H9 (cell line): ENCODE results near the gene EGFL8. TPM values are rescaled to one million over a fixed set of nuclear protein-coding genes. Genes with fewer than 3 reads are reported as not detected.

ENCODE experiments used
- DNase-seq: peaks from one replicate; pipeline ENCODE4 v3.0.0-alpha.2; 2017
- H2AFZ ChIP-seq: one replicate; pipeline ENCODE4 v1.6.1; 2013; ENCODE audit warnings: mild to moderate bottlenecking, low read length, control low read depth, moderate library complexity
- H2AK5ac ChIP-seq: 2 replicates; pipeline ENCODE4 v1.6.1; 2013; ENCODE audit warnings: low read length, control low read depth, mixed read lengths; ENCODE audit not compliant: insufficient read length
- H2BK120ac ChIP-seq: one replicate; pipeline ENCODE4 v1.6.1; 2013; ENCODE audit warnings: low read depth, mild to moderate bottlenecking, low read length, control low read depth, inconsistent platforms; ENCODE audit not compliant: poor library complexity, severe bottlenecking
- H2BK12ac ChIP-seq: 2 replicates; pipeline ENCODE4 v1.6.1; 2013; ENCODE audit warnings: low read length, control low read depth, mixed read lengths, low read depth; ENCODE audit not compliant: insufficient read length
- H2BK15ac ChIP-seq: 2 replicates; pipeline ENCODE4 v1.6.1; 2013; ENCODE audit warnings: low read depth, low read length, control low read depth
- H2BK20ac ChIP-seq: one replicate; pipeline ENCODE4 v1.6.1; 2013; ENCODE audit warnings: low read depth, mild to moderate bottlenecking, low read length, control low read depth, inconsistent platforms; ENCODE audit not compliant: poor library complexity, severe bottlenecking
- H2BK5ac ChIP-seq: 2 replicates; pipeline ENCODE4 v1.6.1; 2013; ENCODE audit warnings: low read length, control low read depth, mixed read lengths; ENCODE audit not compliant: insufficient read length
- H3K14ac ChIP-seq: 2 replicates; pipeline ENCODE4 v1.6.1; 2013; ENCODE audit warnings: low read length, control low read depth; ENCODE audit not compliant: insufficient read depth
- H3K18ac ChIP-seq: 2 replicates; pipeline ENCODE4 v1.6.1; 2013; ENCODE audit warnings: low read depth, mild to moderate bottlenecking, mixed read lengths, low read length, control low read depth; ENCODE audit not compliant: insufficient read length
- H3K23ac ChIP-seq: 2 replicates; pipeline ENCODE4 v1.6.1; 2013; ENCODE audit warnings: low read length, control low read depth, mixed read lengths, low read depth; ENCODE audit not compliant: insufficient read length
- H3K23me2 ChIP-seq: 2 replicates; pipeline ENCODE4 v1.6.1; 2013; ENCODE audit warnings: low read depth, mild to moderate bottlenecking, mixed read lengths, low read length, control low read depth; ENCODE audit not compliant: insufficient read length, poor library complexity, severe bottlenecking
- H3K27ac ChIP-seq: 2 replicates; pipeline ENCODE4 v1.5.1; 2013; ENCODE audit warnings: low read length, control low read depth, mixed read lengths, low read depth; ENCODE audit not compliant: insufficient read length
- H3K27me3 ChIP-seq: 2 replicates; pipeline ENCODE4 v1.6.1; 2013; ENCODE audit warnings: low read length, control low read depth, inconsistent platforms; ENCODE audit not compliant: insufficient read depth
- H3K4ac ChIP-seq: 2 replicates; pipeline ENCODE4 v1.6.1; 2013; ENCODE audit warnings: low read depth, mild to moderate bottlenecking, control low read depth, inconsistent platforms, low read length, moderate library complexity
- H3K4me1 ChIP-seq: 2 replicates; pipeline ENCODE4 v1.6.1; 2013; ENCODE audit warnings: low read length, control low read depth, inconsistent platforms; ENCODE audit not compliant: insufficient read depth
- H3K4me2 ChIP-seq: 2 replicates; pipeline ENCODE4 v1.6.1; 2013; ENCODE audit warnings: low read length, control low read depth, mixed read lengths; ENCODE audit not compliant: insufficient read length, insufficient read depth
- H3K56ac ChIP-seq: 2 replicates; pipeline ENCODE4 v1.6.1; 2013; ENCODE audit warnings: low read depth, mild to moderate bottlenecking, mixed read lengths, low read length, control low read depth; ENCODE audit not compliant: insufficient read length
- H3K79me1 ChIP-seq: 2 replicates; pipeline ENCODE4 v1.6.1; 2013; ENCODE audit warnings: low read depth, mild to moderate bottlenecking, moderate library complexity, low read length, control low read depth, inconsistent platforms; ENCODE audit not compliant: insufficient read depth, poor library complexity, severe bottlenecking
- H3K79me2 ChIP-seq: 2 replicates; pipeline ENCODE4 v1.6.1; 2013; ENCODE audit warnings: low read length, control low read depth, inconsistent platforms; ENCODE audit not compliant: insufficient read depth
- H3K9ac ChIP-seq: 2 replicates; pipeline ENCODE4 v1.6.1; 2013; ENCODE audit warnings: low read length, control low read depth, mixed read lengths; ENCODE audit not compliant: insufficient read length; ENCODE audit errors: extremely low read depth
- H3K9me3 ChIP-seq: one replicate; pipeline ENCODE4 v1.6.1; 2013; ENCODE audit warnings: low read depth, low read length, inconsistent platforms; ENCODE audit not compliant: control insufficient read depth
- H3T11ph ChIP-seq: one replicate; pipeline ENCODE4 v1.6.1; 2013; ENCODE audit warnings: mild to moderate bottlenecking, low read length, control low read depth, inconsistent platforms
- H4K20me1 ChIP-seq: one replicate; pipeline ENCODE4 v1.6.1; 2013; ENCODE audit not compliant: control insufficient read depth, insufficient read length, insufficient read depth
- H4K5ac ChIP-seq: 2 replicates; pipeline ENCODE4 v1.6.1; 2013; ENCODE audit warnings: low read depth, mild to moderate bottlenecking, mixed read lengths, low read length, control low read depth; ENCODE audit not compliant: insufficient read length
- H4K8ac ChIP-seq: replicated peaks from 2 replicates; pipeline ENCODE4 v1.6.1; 2013; ENCODE audit warnings: low read length, control low read depth, mixed read lengths, low read depth; ENCODE audit not compliant: insufficient read length
- H4K91ac ChIP-seq: 2 replicates; pipeline ENCODE4 v1.6.1; 2013; ENCODE audit warnings: low read depth, mild to moderate bottlenecking, moderate library complexity, mixed read lengths, low read length, control low read depth; ENCODE audit not compliant: insufficient read length
- H3K27ac Mint-ChIP-seq, 3 experiments: 2 replicates in 2 of 3; 3 replicates in 1 of 3; pipeline ENCODE4 v1.8.0; 2020 to 2021; ENCODE audit warnings: mixed read lengths in 3 of 3, mild to moderate bottlenecking in 1 of 3, moderate library complexity in 1 of 3
- H3K27me3 Mint-ChIP-seq: 2 replicates; pipeline ENCODE4 v1.8.0; 2021; ENCODE audit warnings: low read depth, mild to moderate bottlenecking, moderate library complexity, mixed read lengths
- H3K36me3 Mint-ChIP-seq, 3 experiments: 2 replicates in 2 of 3; 3 replicates in 1 of 3; pipeline ENCODE4 v1.8.0; 2020 to 2021; ENCODE audit warnings: low read depth in 3 of 3, mixed read lengths in 3 of 3; ENCODE audit not compliant: insufficient read depth in 1 of 3
- H3K4me1 Mint-ChIP-seq, 2 experiments: 2 replicates each; pipeline ENCODE4 v1.8.0; 2020; ENCODE audit warnings: mixed read lengths in 2 of 2
- H3K4me3 Mint-ChIP-seq, 2 experiments: 2 replicates in 1 of 2; 3 replicates in 1 of 2; pipeline ENCODE4 v1.8.0; 2020 to 2021; ENCODE audit warnings: mild to moderate bottlenecking in 2 of 2, mixed read lengths in 2 of 2, moderate library complexity in 1 of 2
- H3K9me3 Mint-ChIP-seq, 2 experiments: 2 replicates in 1 of 2; 3 replicates in 1 of 2; pipeline ENCODE4 v1.8.0; 2020; ENCODE audit warnings: mild to moderate bottlenecking in 2 of 2, mixed read lengths in 2 of 2, moderate library complexity in 1 of 2
- CTCF ChIP-seq: fragments of 200-600 bp; sonication (generic); conservative IDR thresholded peaks from 3 replicates; pipeline ENCODE4 v1.8.0; 2021; ENCODE audit warnings: antibody characterized with exemption, mild to moderate bottlenecking
- WGBS: extraction: QIAGEN DNeasy Blood & Tissue Kit; methylation state at CpG from one replicate; pipeline ENCODE4 v1.1.7; 2013; ENCODE audit warnings: missing lambda C conversion rate, low lambda C conversion rate, mixed read lengths; ENCODE audit not compliant: insufficient read length; ENCODE audit errors: extremely low coverage; 5-methylcytosine and 5-hydroxymethylcytosine counted together
- total RNA-seq: library from RNA; stranded (reverse); gene quantifications from 2 replicates; pipeline ENCODE4 v1.2.1, GENCODE V29; 2021

EGFL8 gene
- total RNA-seq, 1 experiment from 2014 or later, result 27.2 TPM

DNA sequence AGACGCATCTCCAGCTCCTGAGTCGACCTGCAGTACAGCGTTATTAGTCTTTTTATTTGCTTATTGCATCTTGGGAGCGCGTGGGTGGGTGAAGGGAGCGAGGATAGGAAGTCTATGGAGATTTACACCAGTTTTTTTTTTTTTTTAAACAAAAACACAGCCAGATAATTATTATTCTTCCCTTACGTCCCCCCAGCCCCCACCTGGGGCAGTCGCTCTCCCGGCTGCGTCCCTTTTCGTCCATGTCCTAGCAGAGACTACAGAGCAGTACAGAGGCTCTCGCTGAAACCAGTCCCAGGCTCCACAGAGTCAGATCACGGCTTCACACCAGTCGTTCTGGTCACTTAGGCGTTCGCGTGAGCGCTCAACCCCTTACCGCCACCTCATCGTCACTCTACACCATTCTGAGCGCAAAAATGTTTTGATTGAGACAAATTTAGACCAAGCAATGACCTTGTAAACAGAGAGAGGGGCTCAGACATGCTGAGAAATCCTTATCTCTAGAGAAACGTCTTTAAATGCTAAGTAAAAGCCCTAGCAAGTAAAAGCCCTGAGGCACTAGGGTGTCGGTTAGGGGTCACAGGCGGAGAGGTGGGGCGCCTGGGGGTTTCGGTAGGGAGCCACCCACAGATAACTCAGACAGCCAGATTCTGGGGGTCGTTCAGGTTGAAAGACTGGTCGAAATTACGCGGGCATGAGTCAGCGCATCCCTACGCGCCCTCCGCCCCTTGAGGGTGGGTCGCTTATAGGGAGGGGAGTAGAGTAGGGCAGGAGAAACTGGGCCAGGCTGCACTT lies 11.4 kb upstream of the EGFL8 start:
- Histone ChIP-seq H2BK5ac (no peak overlapping the region), H3K27me3 (no peaks in the 10 kb centered on the region; the same call in 1 of the 2 replicates), H4K5ac (no peak overlapping the region), H2AFZ (no peak overlapping the region), H4K20me1 (no peaks in the 10 kb centered on the region), H3K14ac (peak overlapping the region; percentile 2; the same call in 1 of the 2 replicates), H2BK120ac (no peak overlapping the region), H3K18ac (no peak overlapping the region), H3T11ph (no peak overlapping the region), H3K27ac (no peak overlapping the region), H4K8ac (no peak overlapping the region), H3K9me3 (no peaks in the 10 kb centered on the region), H3K56ac (no peak overlapping the region), H3K79me2 (no peaks in the 10 kb centered on the region; the same call in 1 of the 2 replicates), H3K79me1 (no peaks in the 10 kb centered on the region), H3K23me2 (peaks cover 41% of the 10 kb centered on the region), H4K91ac (no peak overlapping the region), H3K4me1 (peaks cover 2% of the 10 kb centered on the region; the same call in 1 of the 2 replicates), H2BK15ac (no peak overlapping the region), H3K23ac (no peak overlapping the region), H2AK5ac (no peak overlapping the region), H3K4ac (no peak overlapping the region), H2BK20ac (no peak overlapping the region), H2BK12ac (no peak overlapping the region), H3K4me2 (peak overlapping the region; percentile 81), H3K9ac (peak overlapping the region; percentile 60)
- Mint-ChIP-seq H3K4me1 (peaks cover 35 to 51% of the 10 kb centered on the region in 2 experiments), H3K27ac (peak overlapping the region in 2 of 3 experiments; percentile 99; a peak in 6 of 7 replicates), H3K9me3 (no peaks in the 10 kb centered on the region), H3K27me3 (peaks cover 4% of the 10 kb centered on the region), H3K36me3 (peaks cover 19 to 26% (median 23%) of the 10 kb centered on the region in 3 experiments), H3K4me3 (peak overlapping the region; percentile 97 to 98)
- peak; percentile 78 for DNase-seq
- no CpG with 5 or more reads among the region's 35 CpGs for WGBS
- no peak for TF ChIP-seq CTCF
